HFFc6 (cell line): Measurements from ENCODE around the gene PDE2A. TPM values are rescaled to one million over a fixed set of nuclear protein-coding genes. Genes with fewer than 3 reads are reported as not detected.

Source experiments
- DNase-seq: peaks from one replicate; pipeline ENCODE4 v3.0.0-alpha.2; 2018
- H3K27ac Mint-ChIP-seq: 2 replicates; pipeline ENCODE4 v1.8.0; 2020; ENCODE audit warnings: mild to moderate bottlenecking, mixed read lengths
- H3K27me3 Mint-ChIP-seq: 2 replicates; pipeline ENCODE4 v1.8.0; 2021; ENCODE audit warnings: mild to moderate bottlenecking, moderate library complexity, mixed read lengths; ENCODE audit not compliant: insufficient read depth
- H3K36me3 Mint-ChIP-seq: 2 replicates; pipeline ENCODE4 v1.8.0; 2021; ENCODE audit warnings: low read depth, mixed read lengths
- H3K4me1 Mint-ChIP-seq: 2 replicates; pipeline ENCODE4 v1.8.0; 2020; ENCODE audit warnings: low read depth, mixed read lengths
- H3K4me3 Mint-ChIP-seq: 2 replicates; pipeline ENCODE4 v1.8.0; 2020; ENCODE audit warnings: mild to moderate bottlenecking, moderate library complexity, mixed read lengths
- H3K9me3 Mint-ChIP-seq: 2 replicates; pipeline ENCODE4 v1.8.0; 2020; ENCODE audit warnings: mild to moderate bottlenecking, mixed read lengths
- CTCF ChIP-seq: fragments of 200-600 bp; sonication (generic); IDR thresholded peaks from 2 replicates; pipeline ENCODE4 v1.5.0; 2021; ENCODE audit warnings: antibody characterized with exemption, mild to moderate bottlenecking
- total RNA-seq, 6 experiments: library from RNA; stranded (reverse); fragmentation: NEBNext Ultra II Directional; extraction: Animal tissue kit (Norgen Biotek cat#: 25700); gene quantifications; 2 replicates in 1 of 6; 3 replicates in 5 of 6; pipeline ENCODE4 v1.2.3, GENCODE V29; 2021

The PDE2A gene
- total RNA-seq, 6 experiments from 2014 or later: 0.07 to 0.57 (median 0.40) TPM

- Mint-ChIP-seq H3K27ac (no peak overlapping the region), H3K9me3 (peaks cover 8% of the 10 kb centered on the region), H3K27me3 (peaks cover 56% of the 10 kb centered on the region), H3K4me1 (no peaks in the 10 kb centered on the region), H3K36me3 (peaks cover 5% of the 10 kb centered on the region; the same call in 1 of the 2 replicates), H3K4me3 (no peak overlapping the region)
- DNase-seq: no peak
- TF ChIP-seq CTCF: no peak
Observed at GRCh38 chr11:72671152-72672099, 2.8 kb downstream of the PDE2A start.

- H3K36me3 Mint-ChIP-seq: peaks cover 5% of the 10 kb centered on the region; the same call in 1 of the 2 replicates
- no peak for DNase-seq
- H3K4me3 Mint-ChIP-seq: no peak overlapping the region
- no peak overlapping the region for H3K27ac Mint-ChIP-seq
- no peak for TF ChIP-seq CTCF
- H3K9me3 Mint-ChIP-seq: peaks cover 8% of the 10 kb centered on the region
- peaks cover 56% of the 10 kb centered on the region for H3K27me3 Mint-ChIP-seq
- no peaks in the 10 kb centered on the region for H3K4me1 Mint-ChIP-seq
Observed at GRCh38 chr11:72670041-72670440, 4.2 kb downstream of the PDE2A start.

- no peak for DNase-seq
- Mint-ChIP-seq H3K4me1 (no peaks in the 10 kb centered on the region), H3K4me3 (no peak overlapping the region), H3K27ac (no peak overlapping the region), H3K9me3 (peaks cover 8% of the 10 kb centered on the region), H3K36me3 (peaks cover 5% of the 10 kb centered on the region; the same call in 1 of the 2 replicates), H3K27me3 (peaks cover 51% of the 10 kb centered on the region)
- TF ChIP-seq CTCF: no peak
Observed at GRCh38 chr11:72669527-72669926, 4.7 kb downstream of the PDE2A start.

GRCh38 chr11:72668629-72669347, 5.4 kb downstream of the PDE2A start:
- Mint-ChIP-seq H3K4me1 (no peaks in the 10 kb centered on the region), H3K27me3 (peaks cover 45% of the 10 kb centered on the region), H3K27ac (no peak overlapping the region), H3K9me3 (peaks cover 8% of the 10 kb centered on the region), H3K36me3 (peaks cover 5% of the 10 kb centered on the region; the same call in 1 of the 2 replicates), H3K4me3 (no peak overlapping the region)
- TF ChIP-seq CTCF: no peak
- no peak for DNase-seq

- Mint-ChIP-seq H3K4me1 (no peaks in the 10 kb centered on the region), H3K36me3 (peaks cover 5% of the 10 kb centered on the region; the same call in 1 of the 2 replicates), H3K27ac (no peak overlapping the region), H3K9me3 (peaks cover 8% of the 10 kb centered on the region), H3K27me3 (peaks cover 41% of the 10 kb centered on the region), H3K4me3 (no peak overlapping the region)
- TF ChIP-seq CTCF: no peak
- no peak for DNase-seq
Observed at GRCh38 chr11:72665911-72666472, 8.2 kb downstream of the PDE2A start.
